Effector memory CD4-positive, alpha-beta T cell (primary cell): ENCODE results near the gene SAG.

Source experiments
- DNase-seq, 3 donors: peaks; one replicate each; pipeline ENCODE4 v3.0.0-alpha.2; 2020
- H3K27ac ChIP-seq: 2 replicates; pipeline ENCODE4 v1.7.0; 2013; ENCODE audit warnings: mild to moderate bottlenecking, low read length, moderate library complexity; ENCODE audit not compliant: insufficient read depth, poor library complexity, severe bottlenecking
- H3K27me3 ChIP-seq: replicated peaks from 2 replicates; pipeline ENCODE4 v1.7.0; 2013; ENCODE audit warnings: mild to moderate bottlenecking, low read length; ENCODE audit not compliant: insufficient read depth, control insufficient read depth, poor library complexity, severe bottlenecking
- H3K36me3 ChIP-seq: 2 replicates; pipeline ENCODE4 v1.7.0; 2013; ENCODE audit warnings: mild to moderate bottlenecking, low read length, moderate library complexity; ENCODE audit not compliant: control insufficient read depth, insufficient read depth
- H3K4me1 ChIP-seq: 2 replicates; pipeline ENCODE4 v1.7.0; 2013; ENCODE audit warnings: low read length, mild to moderate bottlenecking; ENCODE audit not compliant: control insufficient read depth, insufficient read depth, poor library complexity, severe bottlenecking
- H3K4me3 ChIP-seq: 2 replicates; pipeline ENCODE4 v1.7.0; 2013; ENCODE audit warnings: low read length, low read depth, mild to moderate bottlenecking; ENCODE audit not compliant: insufficient read depth, poor library complexity, severe bottlenecking
- H3K9me3 ChIP-seq: 2 replicates; pipeline ENCODE4 v1.7.0; 2013; ENCODE audit warnings: mild to moderate bottlenecking, low read length, moderate library complexity; ENCODE audit not compliant: control insufficient read depth

SAG gene

DNA sequence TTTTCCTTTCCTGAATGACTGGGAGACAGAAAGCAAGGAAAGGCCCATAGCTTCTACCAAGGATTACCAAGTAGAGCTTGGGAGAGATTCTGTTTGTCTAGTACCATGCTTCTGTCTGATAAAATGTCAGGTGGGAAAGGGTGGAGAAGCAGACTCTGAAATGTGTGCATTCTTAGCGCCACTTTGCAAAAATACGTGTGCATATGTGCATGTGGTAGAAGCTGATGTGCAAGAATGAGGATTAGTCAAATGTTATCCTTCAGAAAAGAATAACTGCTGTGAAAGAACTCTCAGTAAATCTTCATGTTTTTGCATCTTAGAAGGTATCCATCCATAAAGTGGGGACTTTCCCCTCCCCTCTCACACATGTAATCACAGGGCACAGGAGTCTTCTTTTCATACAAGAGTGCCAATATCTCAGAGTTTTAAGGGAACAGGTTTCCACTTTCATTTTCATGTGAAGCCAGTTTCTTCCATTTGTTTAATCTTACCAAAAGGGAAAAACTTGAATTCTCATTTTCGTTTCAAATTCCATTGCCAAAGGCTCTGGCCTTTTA lies 31.3 kb downstream of the SAG start:
- Histone ChIP-seq H3K36me3 (no peaks in the 10 kb centered on the region), H3K27ac (no peak overlapping the region), H3K4me3 (no peak overlapping the region), H3K4me1 (peaks cover 6% of the 10 kb centered on the region), H3K9me3 (no peaks in the 10 kb centered on the region), H3K27me3 (no peaks in the 10 kb centered on the region)
- no peak for DNase-seq

DNA sequence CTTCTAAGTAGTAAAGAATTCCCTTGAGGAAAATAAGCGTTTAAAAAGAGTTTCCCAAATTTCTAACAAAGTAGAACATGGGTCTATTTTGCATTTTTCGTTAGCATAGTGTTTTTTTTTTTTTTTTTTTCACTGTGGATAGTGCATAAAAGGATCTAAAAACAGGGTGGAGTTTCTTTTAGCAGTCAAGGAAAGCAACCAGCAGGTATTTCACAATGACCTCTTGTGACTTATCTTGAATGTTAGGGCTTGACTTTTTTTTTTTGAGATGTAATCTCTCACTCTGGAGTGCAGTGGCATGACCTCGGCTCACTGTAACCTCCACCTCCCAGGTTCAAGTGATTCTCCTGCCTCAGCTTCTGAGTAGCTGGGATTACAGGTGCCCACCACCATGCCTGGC lies 31.8 kb downstream of the SAG start:
- Histone ChIP-seq H3K27ac (no peak overlapping the region), H3K9me3 (no peaks in the 10 kb centered on the region), H3K4me1 (peaks cover under 1% of the 10 kb centered on the region), H3K36me3 (no peaks in the 10 kb centered on the region), H3K4me3 (no peak overlapping the region), H3K27me3 (no peaks in the 10 kb centered on the region)
- no peak for DNase-seq

DNA sequence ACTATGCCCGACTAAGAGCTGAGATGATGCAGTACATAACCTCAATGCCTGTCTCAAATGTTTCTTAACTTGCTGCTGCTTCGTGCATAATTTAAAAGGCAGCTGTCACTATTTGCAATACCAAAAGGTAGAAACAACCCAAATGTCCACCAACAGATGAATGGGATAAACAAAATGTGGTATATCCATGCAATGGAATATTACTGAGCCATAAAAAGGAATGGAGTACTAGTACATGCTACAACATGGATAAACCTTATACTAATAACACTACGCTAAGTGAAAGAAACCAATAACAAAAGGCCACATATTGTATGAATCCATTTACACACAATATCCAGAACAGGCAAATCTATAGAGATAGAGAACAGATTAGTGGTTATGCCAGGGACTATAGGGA lies 33.7 kb downstream of the SAG start:
- Histone ChIP-seq H3K9me3 (no peaks in the 10 kb centered on the region), H3K4me3 (no peak overlapping the region), H3K4me1 (no peaks in the 10 kb centered on the region), H3K36me3 (no peaks in the 10 kb centered on the region), H3K27ac (no peak overlapping the region), H3K27me3 (no peaks in the 10 kb centered on the region)
- DNase-seq, result no peak

DNA sequence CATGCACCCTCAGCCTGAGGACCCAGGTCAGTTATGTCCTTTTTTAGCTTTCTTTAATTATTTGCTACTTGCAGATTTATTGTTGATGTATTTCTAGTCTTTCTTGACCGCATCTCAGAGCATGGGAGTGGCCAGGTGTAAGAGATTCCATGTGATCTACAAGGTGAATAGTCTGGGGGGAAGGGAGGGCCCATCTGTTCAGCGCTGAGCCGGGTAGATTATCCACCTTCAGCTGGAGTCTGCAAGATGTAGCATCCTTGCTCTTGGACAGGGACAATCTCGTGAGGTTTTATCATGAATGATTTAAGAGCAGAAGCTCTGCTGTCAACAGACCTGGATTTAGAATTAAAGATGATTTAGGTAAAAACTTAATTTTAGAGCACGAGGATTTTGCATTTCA lies 34.7 kb downstream of the SAG start:
- Histone ChIP-seq H3K27me3 (no peaks in the 10 kb centered on the region), H3K4me1 (no peaks in the 10 kb centered on the region), H3K27ac (no peak overlapping the region), H3K9me3 (no peaks in the 10 kb centered on the region), H3K36me3 (no peaks in the 10 kb centered on the region), H3K4me3 (no peak overlapping the region)
- no peak for DNase-seq

DNA sequence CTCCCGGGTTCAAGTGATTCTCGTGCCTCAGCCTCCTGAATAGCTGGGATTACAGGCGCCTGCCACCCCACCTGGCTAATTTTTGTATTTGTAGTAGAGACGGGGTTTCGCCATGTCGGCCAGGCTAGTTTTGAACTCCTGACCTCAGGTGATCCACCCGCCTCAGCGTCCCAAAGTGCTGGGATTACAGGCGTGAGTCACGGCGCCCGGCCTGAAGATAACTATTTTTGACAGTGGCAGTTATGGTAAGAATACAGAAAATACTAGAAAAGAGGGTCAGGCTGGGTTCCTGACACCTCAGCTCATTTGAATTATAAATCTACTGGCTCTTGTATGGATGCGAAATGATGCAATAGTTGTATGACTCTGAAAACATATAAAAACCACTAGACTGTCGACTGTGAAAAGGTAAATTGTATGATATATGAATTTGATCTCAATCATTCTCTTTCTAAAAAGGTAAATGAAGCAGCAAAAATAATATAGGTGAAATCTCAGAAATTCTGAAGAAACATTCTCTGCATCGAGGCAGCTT lies 35.6 kb downstream of the SAG start:
- DNase-seq, result no peak
- Histone ChIP-seq H3K27ac (no peak overlapping the region), H3K36me3 (no peaks in the 10 kb centered on the region), H3K27me3 (no peaks in the 10 kb centered on the region), H3K4me1 (no peaks in the 10 kb centered on the region), H3K9me3 (no peaks in the 10 kb centered on the region), H3K4me3 (no peak overlapping the region)

DNA sequence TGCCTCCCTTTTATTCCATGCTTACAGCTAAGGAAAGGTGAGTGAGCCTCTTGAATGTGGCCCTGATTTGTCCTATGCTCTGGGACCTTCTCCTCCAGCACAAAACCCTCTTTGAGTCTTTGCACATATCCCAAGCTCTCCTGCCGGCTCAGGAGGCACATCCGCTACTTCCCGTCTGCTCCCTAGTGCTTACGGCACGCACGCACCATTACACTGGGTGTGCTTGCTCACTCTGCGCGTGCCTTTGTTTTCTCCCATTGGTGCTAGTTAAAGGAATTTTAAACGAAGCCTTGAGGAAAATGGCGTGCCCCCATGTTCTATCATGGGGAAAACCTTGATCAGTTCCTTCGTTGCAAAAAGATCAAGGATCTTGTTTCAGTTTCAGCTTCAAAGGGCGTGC lies 38.8 kb downstream of the SAG start:
- Histone ChIP-seq H3K36me3 (no peaks in the 10 kb centered on the region), H3K4me3 (no peak overlapping the region), H3K27ac (no peak overlapping the region), H3K4me1 (no peaks in the 10 kb centered on the region), H3K27me3 (no peaks in the 10 kb centered on the region), H3K9me3 (no peaks in the 10 kb centered on the region)
- DNase-seq, result no peak

DNA sequence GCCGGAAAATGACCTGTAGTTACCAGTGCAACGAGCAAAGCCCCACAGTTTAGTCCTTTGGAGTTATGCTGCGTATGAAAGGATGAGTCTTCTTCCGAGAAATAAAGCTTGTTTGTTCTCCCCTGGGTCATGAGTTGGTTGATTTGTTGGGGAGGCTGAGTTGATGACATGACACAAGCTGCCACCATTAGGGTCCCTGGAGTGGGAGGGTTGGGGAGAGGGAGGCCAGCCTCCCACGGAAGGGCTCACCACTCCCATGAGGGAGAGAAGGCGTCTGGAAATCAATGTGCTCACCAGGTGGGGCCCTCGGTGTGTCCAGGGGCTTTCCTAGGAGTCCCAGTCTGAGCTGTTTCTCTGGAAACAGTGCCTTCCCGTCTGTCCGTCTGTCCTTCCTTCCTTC lies 39.3 kb downstream of the SAG start:
- Histone ChIP-seq H3K27ac (no peak overlapping the region), H3K9me3 (no peaks in the 10 kb centered on the region), H3K36me3 (no peaks in the 10 kb centered on the region), H3K4me1 (no peaks in the 10 kb centered on the region), H3K27me3 (no peaks in the 10 kb centered on the region), H3K4me3 (no peak overlapping the region)
- no peak for DNase-seq

DNA sequence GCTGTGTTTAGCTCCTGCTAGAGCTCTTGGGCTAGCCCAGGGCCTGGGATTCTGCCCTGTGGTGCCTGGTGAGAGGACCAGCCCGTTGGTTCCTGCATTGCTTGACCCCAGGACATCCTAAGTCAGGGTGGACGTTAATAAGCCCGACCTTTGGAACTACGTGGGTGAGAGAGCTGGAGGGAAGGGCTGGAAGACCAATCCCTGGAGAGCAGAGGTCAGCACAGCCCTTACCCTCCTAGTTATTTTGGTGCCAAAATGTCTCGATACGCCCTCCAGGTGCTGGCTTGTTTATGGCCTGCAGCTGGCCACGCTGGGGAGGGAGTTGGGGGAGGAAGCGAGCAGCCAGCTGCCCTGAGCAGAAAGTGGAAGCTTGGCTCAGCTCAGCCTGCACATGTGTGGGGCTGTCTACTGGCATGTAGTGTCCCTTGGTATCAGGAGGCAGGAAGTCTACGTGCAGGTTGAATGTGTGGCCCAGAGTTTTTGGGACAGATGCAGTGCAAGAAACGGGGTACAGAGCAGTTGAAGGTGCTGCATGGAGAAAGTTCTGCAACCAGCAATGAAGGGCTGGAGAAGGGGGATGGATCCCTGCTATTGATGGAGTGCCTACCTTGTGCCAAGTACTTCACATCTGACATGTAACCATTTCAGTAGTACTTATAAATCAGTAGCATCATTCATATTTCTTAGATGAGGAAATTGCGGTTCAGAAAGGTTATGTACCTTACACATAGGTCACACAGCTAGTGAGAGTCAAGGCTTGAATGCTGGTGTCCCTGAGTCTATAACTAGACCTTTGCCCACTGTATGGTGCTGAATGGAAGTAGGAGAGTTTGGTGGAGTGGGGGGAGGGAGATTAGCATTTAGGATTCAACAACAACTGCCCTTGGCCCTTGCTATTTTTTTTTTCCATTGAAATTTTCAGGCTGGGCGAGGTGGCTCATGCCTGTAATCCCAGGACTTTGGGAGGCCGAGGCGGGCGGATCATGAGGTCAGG lies 41.7 kb downstream of the SAG start:
- Histone ChIP-seq H3K36me3 (no peaks in the 10 kb centered on the region), H3K27ac (no peak overlapping the region), H3K27me3 (no peaks in the 10 kb centered on the region), H3K9me3 (no peaks in the 10 kb centered on the region), H3K4me1 (peaks cover 9% of the 10 kb centered on the region), H3K4me3 (no peak overlapping the region)
- DNase-seq, result no peak

DNA sequence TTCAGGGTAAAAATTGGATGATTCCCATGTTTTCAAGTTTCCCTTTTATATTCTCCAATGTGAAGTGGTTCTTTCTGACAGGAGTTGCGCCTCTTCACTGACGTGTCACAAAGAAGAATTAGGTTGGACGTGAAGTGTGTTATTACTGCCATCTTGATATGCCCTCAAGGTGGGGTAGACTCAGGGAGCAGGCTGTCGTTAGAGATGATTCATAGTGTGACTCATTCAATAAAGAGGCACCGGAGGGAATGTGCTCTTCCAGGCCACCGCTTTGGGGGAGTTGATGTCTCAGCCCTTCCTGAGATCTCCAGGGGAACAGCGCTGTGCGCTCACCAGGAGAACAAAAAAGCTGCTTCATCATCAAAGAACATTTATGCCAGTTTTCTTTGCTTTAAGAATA lies 43.1 kb downstream of the SAG start:
- Histone ChIP-seq H3K36me3 (no peaks in the 10 kb centered on the region), H3K4me1 (peaks cover 15% of the 10 kb centered on the region), H3K9me3 (no peaks in the 10 kb centered on the region), H3K27ac (no peak overlapping the region), H3K27me3 (no peaks in the 10 kb centered on the region), H3K4me3 (no peak overlapping the region)
- DNase-seq, result no peak

DNA sequence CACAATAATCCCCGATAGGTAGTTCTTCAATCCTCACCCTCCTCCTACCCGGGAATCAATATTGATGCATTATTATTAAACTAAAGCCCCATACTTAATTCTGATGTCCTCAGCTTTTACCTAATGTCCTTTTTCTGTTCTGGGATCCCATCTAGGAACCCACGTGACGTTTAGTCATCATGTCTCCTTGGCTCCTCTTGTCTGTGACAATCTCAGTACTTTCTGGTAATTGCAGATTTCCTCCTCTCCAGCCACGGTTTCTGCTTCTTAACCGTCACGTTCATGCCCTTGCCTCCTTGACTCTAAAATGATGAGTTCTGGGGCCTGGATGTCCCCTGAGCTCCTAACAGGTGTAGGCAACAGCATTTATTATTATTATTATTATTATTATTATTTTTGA lies 43.8 kb downstream of the SAG start:
- no peaks in the 10 kb centered on the region for H3K9me3 ChIP-seq
- H3K4me1 ChIP-seq, result peaks cover 22% of the 10 kb centered on the region
- no peak overlapping the region for H3K27ac ChIP-seq
- no peaks in the 10 kb centered on the region for H3K36me3 ChIP-seq
- no peak overlapping the region for H3K4me3 ChIP-seq
- no peaks in the 10 kb centered on the region for H3K27me3 ChIP-seq
- no peak for DNase-seq
